H9 (cell line): ENCODE data around the gene CDKAL1. TPM values are rescaled to one million over a fixed set of nuclear protein-coding genes. Genes with fewer than 3 reads are reported as not detected.

Experiments
- DNase-seq: peaks from one replicate; pipeline ENCODE4 v3.0.0-alpha.2; 2017
- H2AFZ ChIP-seq: one replicate; pipeline ENCODE4 v1.6.1; 2013; ENCODE audit warnings: mild to moderate bottlenecking, low read length, control low read depth, moderate library complexity
- H2AK5ac ChIP-seq: 2 replicates; pipeline ENCODE4 v1.6.1; 2013; ENCODE audit warnings: low read length, control low read depth, mixed read lengths; ENCODE audit not compliant: insufficient read length
- H2BK120ac ChIP-seq: one replicate; pipeline ENCODE4 v1.6.1; 2013; ENCODE audit warnings: low read depth, mild to moderate bottlenecking, low read length, control low read depth, inconsistent platforms; ENCODE audit not compliant: poor library complexity, severe bottlenecking
- H2BK12ac ChIP-seq: 2 replicates; pipeline ENCODE4 v1.6.1; 2013; ENCODE audit warnings: low read length, control low read depth, mixed read lengths, low read depth; ENCODE audit not compliant: insufficient read length
- H2BK15ac ChIP-seq: 2 replicates; pipeline ENCODE4 v1.6.1; 2013; ENCODE audit warnings: low read depth, low read length, control low read depth
- H2BK20ac ChIP-seq: one replicate; pipeline ENCODE4 v1.6.1; 2013; ENCODE audit warnings: low read depth, mild to moderate bottlenecking, low read length, control low read depth, inconsistent platforms; ENCODE audit not compliant: poor library complexity, severe bottlenecking
- H2BK5ac ChIP-seq: 2 replicates; pipeline ENCODE4 v1.6.1; 2013; ENCODE audit warnings: low read length, control low read depth, mixed read lengths; ENCODE audit not compliant: insufficient read length
- H3K14ac ChIP-seq: 2 replicates; pipeline ENCODE4 v1.6.1; 2013; ENCODE audit warnings: low read length, control low read depth; ENCODE audit not compliant: insufficient read depth
- H3K18ac ChIP-seq: 2 replicates; pipeline ENCODE4 v1.6.1; 2013; ENCODE audit warnings: low read depth, mild to moderate bottlenecking, mixed read lengths, low read length, control low read depth; ENCODE audit not compliant: insufficient read length
- H3K23ac ChIP-seq: 2 replicates; pipeline ENCODE4 v1.6.1; 2013; ENCODE audit warnings: low read length, control low read depth, mixed read lengths, low read depth; ENCODE audit not compliant: insufficient read length
- H3K23me2 ChIP-seq: 2 replicates; pipeline ENCODE4 v1.6.1; 2013; ENCODE audit warnings: low read depth, mild to moderate bottlenecking, mixed read lengths, low read length, control low read depth; ENCODE audit not compliant: insufficient read length, poor library complexity, severe bottlenecking
- H3K27ac ChIP-seq: 2 replicates; pipeline ENCODE4 v1.5.1; 2013; ENCODE audit warnings: low read length, control low read depth, mixed read lengths, low read depth; ENCODE audit not compliant: insufficient read length
- H3K27me3 ChIP-seq: 2 replicates; pipeline ENCODE4 v1.6.1; 2013; ENCODE audit warnings: low read length, control low read depth, inconsistent platforms; ENCODE audit not compliant: insufficient read depth
- H3K4ac ChIP-seq: 2 replicates; pipeline ENCODE4 v1.6.1; 2013; ENCODE audit warnings: low read depth, mild to moderate bottlenecking, control low read depth, inconsistent platforms, low read length, moderate library complexity
- H3K4me1 ChIP-seq: 2 replicates; pipeline ENCODE4 v1.6.1; 2013; ENCODE audit warnings: low read length, control low read depth, inconsistent platforms; ENCODE audit not compliant: insufficient read depth
- H3K4me2 ChIP-seq: 2 replicates; pipeline ENCODE4 v1.6.1; 2013; ENCODE audit warnings: low read length, control low read depth, mixed read lengths; ENCODE audit not compliant: insufficient read length, insufficient read depth
- H3K56ac ChIP-seq: 2 replicates; pipeline ENCODE4 v1.6.1; 2013; ENCODE audit warnings: low read depth, mild to moderate bottlenecking, mixed read lengths, low read length, control low read depth; ENCODE audit not compliant: insufficient read length
- H3K79me1 ChIP-seq: 2 replicates; pipeline ENCODE4 v1.6.1; 2013; ENCODE audit warnings: low read depth, mild to moderate bottlenecking, moderate library complexity, low read length, control low read depth, inconsistent platforms; ENCODE audit not compliant: insufficient read depth, poor library complexity, severe bottlenecking
- H3K79me2 ChIP-seq: 2 replicates; pipeline ENCODE4 v1.6.1; 2013; ENCODE audit warnings: low read length, control low read depth, inconsistent platforms; ENCODE audit not compliant: insufficient read depth
- H3K9ac ChIP-seq: 2 replicates; pipeline ENCODE4 v1.6.1; 2013; ENCODE audit warnings: low read length, control low read depth, mixed read lengths; ENCODE audit not compliant: insufficient read length; ENCODE audit errors: extremely low read depth
- H3K9me3 ChIP-seq: one replicate; pipeline ENCODE4 v1.6.1; 2013; ENCODE audit warnings: low read depth, low read length, inconsistent platforms; ENCODE audit not compliant: control insufficient read depth
- H3T11ph ChIP-seq: one replicate; pipeline ENCODE4 v1.6.1; 2013; ENCODE audit warnings: mild to moderate bottlenecking, low read length, control low read depth, inconsistent platforms
- H4K20me1 ChIP-seq: one replicate; pipeline ENCODE4 v1.6.1; 2013; ENCODE audit not compliant: control insufficient read depth, insufficient read length, insufficient read depth
- H4K5ac ChIP-seq: 2 replicates; pipeline ENCODE4 v1.6.1; 2013; ENCODE audit warnings: low read depth, mild to moderate bottlenecking, mixed read lengths, low read length, control low read depth; ENCODE audit not compliant: insufficient read length
- H4K8ac ChIP-seq: replicated peaks from 2 replicates; pipeline ENCODE4 v1.6.1; 2013; ENCODE audit warnings: low read length, control low read depth, mixed read lengths, low read depth; ENCODE audit not compliant: insufficient read length
- H4K91ac ChIP-seq: 2 replicates; pipeline ENCODE4 v1.6.1; 2013; ENCODE audit warnings: low read depth, mild to moderate bottlenecking, moderate library complexity, mixed read lengths, low read length, control low read depth; ENCODE audit not compliant: insufficient read length
- H3K27ac Mint-ChIP-seq, 3 experiments: 2 replicates in 2 of 3; 3 replicates in 1 of 3; pipeline ENCODE4 v1.8.0; 2020 to 2021; ENCODE audit warnings: mixed read lengths in 3 of 3, mild to moderate bottlenecking in 1 of 3, moderate library complexity in 1 of 3
- H3K27me3 Mint-ChIP-seq: 2 replicates; pipeline ENCODE4 v1.8.0; 2021; ENCODE audit warnings: low read depth, mild to moderate bottlenecking, moderate library complexity, mixed read lengths
- H3K36me3 Mint-ChIP-seq, 3 experiments: 2 replicates in 2 of 3; 3 replicates in 1 of 3; pipeline ENCODE4 v1.8.0; 2020 to 2021; ENCODE audit warnings: low read depth in 3 of 3, mixed read lengths in 3 of 3; ENCODE audit not compliant: insufficient read depth in 1 of 3
- H3K4me1 Mint-ChIP-seq, 2 experiments: 2 replicates each; pipeline ENCODE4 v1.8.0; 2020; ENCODE audit warnings: mixed read lengths in 2 of 2
- H3K4me3 Mint-ChIP-seq, 2 experiments: 2 replicates in 1 of 2; 3 replicates in 1 of 2; pipeline ENCODE4 v1.8.0; 2020 to 2021; ENCODE audit warnings: mild to moderate bottlenecking in 2 of 2, mixed read lengths in 2 of 2, moderate library complexity in 1 of 2
- H3K9me3 Mint-ChIP-seq, 2 experiments: 2 replicates in 1 of 2; 3 replicates in 1 of 2; pipeline ENCODE4 v1.8.0; 2020; ENCODE audit warnings: mild to moderate bottlenecking in 2 of 2, mixed read lengths in 2 of 2, moderate library complexity in 1 of 2
- CTCF ChIP-seq: fragments of 200-600 bp; sonication (generic); conservative IDR thresholded peaks from 3 replicates; pipeline ENCODE4 v1.8.0; 2021; ENCODE audit warnings: antibody characterized with exemption, mild to moderate bottlenecking
- WGBS: extraction: QIAGEN DNeasy Blood & Tissue Kit; methylation state at CpG from one replicate; pipeline ENCODE4 v1.1.7; 2013; ENCODE audit warnings: missing lambda C conversion rate, low lambda C conversion rate, mixed read lengths; ENCODE audit not compliant: insufficient read length; ENCODE audit errors: extremely low coverage; 5-methylcytosine and 5-hydroxymethylcytosine counted together
- total RNA-seq: library from RNA; stranded (reverse); gene quantifications from 2 replicates; pipeline ENCODE4 v1.2.1, GENCODE V29; 2021

Gene CDKAL1
- total RNA-seq, 1 experiment from 2014 or later: 23.0 TPM

- H4K20me1 ChIP-seq: no peaks in the 10 kb centered on the region
- no peak overlapping the region for H3K27ac ChIP-seq
- H3K4me1 ChIP-seq: no peaks in the 10 kb centered on the region
- no peaks in the 10 kb centered on the region for H3K23me2 ChIP-seq
- no peak overlapping the region for H3K9ac ChIP-seq
- no peak overlapping the region for H4K8ac ChIP-seq
- no peak overlapping the region for H2BK20ac ChIP-seq
- H4K91ac ChIP-seq: no peak overlapping the region
- no peak overlapping the region for H2BK5ac ChIP-seq
- no peak overlapping the region for H3K4me2 ChIP-seq
- Mint-ChIP-seq H3K36me3 (peaks cover 13 to 16% (median 16%) of the 10 kb centered on the region in 3 experiments), H3K27ac (no peak overlapping the region), H3K4me1 (peaks cover 7 to 12% of the 10 kb centered on the region in 2 experiments), H3K4me3 (no peak overlapping the region), H3K9me3 (peaks cover 13 to 22% of the 10 kb centered on the region in 2 experiments), H3K27me3 (no peaks in the 10 kb centered on the region)
- H3T11ph ChIP-seq: no peak overlapping the region
- H3K4ac ChIP-seq: no peak overlapping the region
- no peaks in the 10 kb centered on the region for H3K79me1 ChIP-seq
- H2AK5ac ChIP-seq: no peak overlapping the region
- no peaks in the 10 kb centered on the region for H3K79me2 ChIP-seq
- no peak overlapping the region for H2AFZ ChIP-seq
- H3K56ac ChIP-seq: no peak overlapping the region
- H3K27me3 ChIP-seq: no peaks in the 10 kb centered on the region
- no peaks in the 10 kb centered on the region for H3K9me3 ChIP-seq
- no peak overlapping the region for H4K5ac ChIP-seq
- no peak overlapping the region for H2BK12ac ChIP-seq
- no CpG with 5 or more reads among the region's 1 CpG for WGBS
- H3K18ac ChIP-seq: no peak overlapping the region
- no peak overlapping the region for H2BK120ac ChIP-seq
- no peak overlapping the region for H3K14ac ChIP-seq
- H3K23ac ChIP-seq: no peak overlapping the region
- no peak overlapping the region for H2BK15ac ChIP-seq
- TF ChIP-seq CTCF: no peak
- DNase-seq: no peak
These were observed 409.7 kb downstream of the CDKAL1 start for GRCh38 chr6:20943922-20944321.
